GM23338 (cell line): ENCODE data around the gene PLCL1. TPM values are rescaled to one million over a fixed set of nuclear protein-coding genes. Genes with fewer than 3 reads are reported as not detected.

Experiments used
- ATAC-seq: fragments of 200-7000 bp; cut with Tn5 transposase; 3 replicates; pipeline ENCODE4 v1.9.1; 2020
- DNase-seq: peaks from one replicate; pipeline ENCODE4 v3.0.0-alpha.2; 2015; ENCODE audit warnings: low spot score
- H2AFZ ChIP-seq: fragments of 200-600 bp; sonication (generic); 2 replicates; pipeline ENCODE4 v1.8.0; 2016; ENCODE audit warnings: antibody characterized with exemption, mild to moderate bottlenecking, moderate library complexity
- H3F3A ChIP-seq: fragments of 200-600 bp; sonication (generic); replicated peaks from 2 replicates; pipeline ENCODE4 v1.8.0; 2017; ENCODE audit warnings: antibody characterized with exemption, mixed run types, low read depth
- H3K27ac ChIP-seq: fragments of 200-600 bp; sonication (generic); 2 replicates; pipeline ENCODE4 v1.6.1; 2016; ENCODE audit warnings: low read depth
- H3K27me3 ChIP-seq: fragments of 200-600 bp; sonication (generic); 2 replicates; pipeline ENCODE4 v1.8.0; 2016; ENCODE audit warnings: mild to moderate bottlenecking, mixed run types, moderate library complexity; ENCODE audit not compliant: insufficient read depth
- H3K36me3 ChIP-seq: fragments of 200-600 bp; sonication (generic); 2 replicates; pipeline ENCODE4 v1.8.0; 2016; ENCODE audit warnings: mild to moderate bottlenecking; ENCODE audit not compliant: insufficient read depth
- H3K4me1 ChIP-seq: fragments of 200-600 bp; sonication (generic); 2 replicates; pipeline ENCODE4 v1.8.0; 2016; ENCODE audit warnings: mild to moderate bottlenecking, moderate library complexity; ENCODE audit not compliant: insufficient read depth
- H3K4me2 ChIP-seq: fragments of 200-600 bp; sonication (generic); 2 replicates; pipeline ENCODE4 v1.7.1; 2017; ENCODE audit warnings: mixed run types
- H3K4me3 ChIP-seq: fragments of 200-600 bp; sonication (generic); 2 replicates; pipeline ENCODE4 v1.6.1; 2016; ENCODE audit warnings: mixed run types
- H3K79me2 ChIP-seq: fragments of 200-600 bp; sonication (generic); replicated peaks from 2 replicates; pipeline ENCODE4 v1.8.0; 2017; ENCODE audit warnings: mild to moderate bottlenecking; ENCODE audit not compliant: insufficient read depth
- H3K9me2 ChIP-seq: fragments of 200-600 bp; sonication (generic); 2 replicates; pipeline ENCODE4 v1.8.0; 2017; ENCODE audit not compliant: insufficient read depth
- H4K20me1 ChIP-seq: fragments of 200-600 bp; sonication (generic); replicated peaks from 2 replicates; pipeline ENCODE4 v1.8.0; 2017; ENCODE audit warnings: mild to moderate bottlenecking; ENCODE audit not compliant: insufficient read depth
- H3K27ac Mint-ChIP-seq: 2 replicates; pipeline ENCODE4 v1.8.0; 2020; ENCODE audit warnings: inconsistent platforms, mild to moderate bottlenecking, moderate library complexity, mixed read lengths
- H3K27me3 Mint-ChIP-seq: 3 replicates; pipeline ENCODE4 v1.8.0; 2022; ENCODE audit warnings: low read depth, mild to moderate bottlenecking, moderate library complexity, mixed read lengths, inconsistent platforms; ENCODE audit not compliant: insufficient read depth, poor library complexity
- H3K36me3 Mint-ChIP-seq: 3 replicates; pipeline ENCODE4 v1.8.0; 2021; ENCODE audit warnings: low read depth, mild to moderate bottlenecking, inconsistent platforms, moderate library complexity, mixed read lengths
- H3K4me1 Mint-ChIP-seq: 3 replicates; pipeline ENCODE4 v1.8.0; 2020; ENCODE audit warnings: mild to moderate bottlenecking, inconsistent platforms, mixed read lengths
- H3K4me3 Mint-ChIP-seq: 3 replicates; pipeline ENCODE4 v1.8.0; 2021; ENCODE audit warnings: moderate library complexity, mild to moderate bottlenecking, inconsistent platforms, mixed read lengths
- H3K9me3 Mint-ChIP-seq: 3 replicates; pipeline ENCODE4 v1.8.0; 2020; ENCODE audit warnings: moderate library complexity, mild to moderate bottlenecking, inconsistent platforms, mixed read lengths
- ETS1 ChIP-seq: IDR thresholded peaks from 2 replicates; pipeline ENCODE4 v1.6.1; 2016; ENCODE audit warnings: antibody characterized with exemption
- EZH2 ChIP-seq: fragments of 200-600 bp; sonication (generic); IDR thresholded peaks from one replicate; pipeline ENCODE4 v1.8.0; 2017; ENCODE audit warnings: antibody characterized with exemption, mild to moderate bottlenecking, low read depth; ENCODE audit not compliant: unreplicated experiment
- EZH2phosphoT487 ChIP-seq: fragments of 200-600 bp; sonication (generic); IDR thresholded peaks from one replicate; pipeline ENCODE4 v1.8.1; 2018; ENCODE audit warnings: antibody characterized with exemption; ENCODE audit not compliant: unreplicated experiment
- NANOG ChIP-seq: IDR thresholded peaks from 2 replicates; pipeline ENCODE4 v1.6.1; 2016; ENCODE audit warnings: antibody characterized with exemption, borderline replicate concordance
- POLR2AphosphoS5 ChIP-seq: IDR thresholded peaks from 2 replicates; pipeline ENCODE4 v1.6.1; 2016; ENCODE audit warnings: antibody characterized with exemption, low read depth
- REST ChIP-seq: IDR thresholded peaks from one replicate; pipeline ENCODE4 v1.6.1; 2018; ENCODE audit warnings: antibody characterized with exemption; ENCODE audit not compliant: unreplicated experiment
- STAT1 ChIP-seq: IDR thresholded peaks from one replicate; pipeline ENCODE4 v1.6.1; 2016; ENCODE audit warnings: antibody characterized with exemption; ENCODE audit not compliant: unreplicated experiment
- ZNF114 ChIP-seq: fragments of 250-450 bp; sonication (Bioruptor Pico); IDR thresholded peaks from 2 replicates; pipeline ENCODE4 v1.5.0; 2020; ENCODE audit warnings: mild to moderate bottlenecking, moderate library complexity
- ZNF331 ChIP-seq: fragments of 250-450 bp; sonication (Bioruptor Pico); IDR thresholded peaks from 2 replicates; pipeline ENCODE4 v1.5.0; 2020; ENCODE audit warnings: low read depth, mild to moderate bottlenecking, moderate library complexity
- polyA plus RNA-seq: library from polyadenylated mRNA; unstranded; fragments of >200 nt; fragmentation: Nextera tagmentation; extraction: Ambion mirVana; gene quantifications from 2 replicates; pipeline ENCODE4 v1.2.1, GENCODE V29; 2016
- total RNA-seq: library from RNA; depleted of rRNA; stranded (reverse); fragments of >200 nt; shearing (Covaris generic); gene quantifications from 2 replicates; pipeline ENCODE4 v1.2.3, GENCODE V29; 2014
- TF ChIP-seq, protein P1 (sequence below), 2 experiments: fragments of 200-600 bp in 1 of 2; sonication (generic) in 1 of 2; conservative IDR thresholded peaks; 2 replicates each; pipeline versions ENCODE4 v1.5.1 to v1.6.1; 2016 to 2017; ENCODE audit warnings: antibody characterized with exemption in 2 of 2, low read depth in 2 of 2, mild to moderate bottlenecking in 2 of 2, moderate library complexity in 1 of 2
- TF ChIP-seq, protein P2 (sequence below): fragments of 250-450 bp; sonication (Bioruptor Pico); IDR thresholded peaks from 2 replicates; pipeline ENCODE4 v1.5.0; 2020; ENCODE audit warnings: mild to moderate bottlenecking, moderate library complexity

Gene PLCL1
- total and polyA plus RNA-seq, 2 experiments from 2014 or later, result not detected

DNA sequence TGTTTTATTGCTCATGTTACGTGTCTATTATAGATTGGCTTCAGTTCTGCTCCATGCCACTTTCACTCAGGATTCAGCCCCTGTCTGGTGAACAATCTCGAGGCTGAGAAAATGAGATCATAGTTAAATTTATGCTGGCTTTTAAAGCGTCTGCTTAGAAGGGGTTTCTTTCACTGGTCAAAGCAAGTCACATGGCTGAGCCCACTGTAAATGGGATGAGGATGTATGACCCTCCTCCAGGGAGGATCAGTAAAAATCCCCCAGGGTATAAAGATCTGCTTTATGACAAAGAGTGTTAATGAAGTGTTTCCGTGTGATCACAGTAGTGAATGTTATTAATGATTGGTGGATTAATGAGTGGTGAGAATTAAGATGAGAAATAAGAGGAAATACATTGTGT lies 6.2 kb upstream of the PLCL1 start (continued):
- TF ChIP-seq REST, result no peak
- TF ChIP-seq POLR2AphosphoS5, result no peak
- TF ChIP-seq, protein P1, sequence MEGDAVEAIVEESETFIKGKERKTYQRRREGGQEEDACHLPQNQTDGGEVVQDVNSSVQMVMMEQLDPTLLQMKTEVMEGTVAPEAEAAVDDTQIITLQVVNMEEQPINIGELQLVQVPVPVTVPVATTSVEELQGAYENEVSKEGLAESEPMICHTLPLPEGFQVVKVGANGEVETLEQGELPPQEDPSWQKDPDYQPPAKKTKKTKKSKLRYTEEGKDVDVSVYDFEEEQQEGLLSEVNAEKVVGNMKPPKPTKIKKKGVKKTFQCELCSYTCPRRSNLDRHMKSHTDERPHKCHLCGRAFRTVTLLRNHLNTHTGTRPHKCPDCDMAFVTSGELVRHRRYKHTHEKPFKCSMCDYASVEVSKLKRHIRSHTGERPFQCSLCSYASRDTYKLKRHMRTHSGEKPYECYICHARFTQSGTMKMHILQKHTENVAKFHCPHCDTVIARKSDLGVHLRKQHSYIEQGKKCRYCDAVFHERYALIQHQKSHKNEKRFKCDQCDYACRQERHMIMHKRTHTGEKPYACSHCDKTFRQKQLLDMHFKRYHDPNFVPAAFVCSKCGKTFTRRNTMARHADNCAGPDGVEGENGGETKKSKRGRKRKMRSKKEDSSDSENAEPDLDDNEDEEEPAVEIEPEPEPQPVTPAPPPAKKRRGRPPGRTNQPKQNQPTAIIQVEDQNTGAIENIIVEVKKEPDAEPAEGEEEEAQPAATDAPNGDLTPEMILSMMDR (conservative IDR thresholded peaks at IDR 0.05; ENCODE audit: low read depth in 2 of 2), result no peak
- no peak for TF ChIP-seq ZNF331 (CRISPR knock-in tag)
- no peak for TF ChIP-seq EZH2

- Histone ChIP-seq H3K36me3 (no peaks in the 10 kb centered on the region), H3K4me1 (peaks cover 4% of the 10 kb centered on the region; the same call in 1 of the 2 replicates), H3K4me3 (no peak overlapping the region), H3K79me2 (no peaks in the 10 kb centered on the region), H2AFZ (no peak overlapping the region), H3F3A (no peaks in the 10 kb centered on the region), H4K20me1 (no peaks in the 10 kb centered on the region), H3K9me2 (no peaks in the 10 kb centered on the region), H3K27me3 (peaks cover 10% of the 10 kb centered on the region), H3K4me2 (no peak overlapping the region), H3K27ac (no peak overlapping the region)
- Mint-ChIP-seq H3K27ac (no peak overlapping the region), H3K36me3 (no peaks in the 10 kb centered on the region), H3K4me3 (no peak overlapping the region), H3K9me3 (peaks cover 3% of the 10 kb centered on the region; the same call in 1 of the 3 replicates), H3K4me1 (peaks cover 3% of the 10 kb centered on the region), H3K27me3 (peaks cover 9% of the 10 kb centered on the region)
- no peak for DNase-seq
- ATAC-seq, result no peak
- TF ChIP-seq STAT1 (no peak), ZNF114 (CRISPR knock-in tag) (no peak), ZNF331 (CRISPR knock-in tag) (no peak), POLR2AphosphoS5 (no peak), ETS1 (no peak), EZH2phosphoT487 (no peak), NANOG (no peak)
- TF ChIP-seq, protein P2, sequence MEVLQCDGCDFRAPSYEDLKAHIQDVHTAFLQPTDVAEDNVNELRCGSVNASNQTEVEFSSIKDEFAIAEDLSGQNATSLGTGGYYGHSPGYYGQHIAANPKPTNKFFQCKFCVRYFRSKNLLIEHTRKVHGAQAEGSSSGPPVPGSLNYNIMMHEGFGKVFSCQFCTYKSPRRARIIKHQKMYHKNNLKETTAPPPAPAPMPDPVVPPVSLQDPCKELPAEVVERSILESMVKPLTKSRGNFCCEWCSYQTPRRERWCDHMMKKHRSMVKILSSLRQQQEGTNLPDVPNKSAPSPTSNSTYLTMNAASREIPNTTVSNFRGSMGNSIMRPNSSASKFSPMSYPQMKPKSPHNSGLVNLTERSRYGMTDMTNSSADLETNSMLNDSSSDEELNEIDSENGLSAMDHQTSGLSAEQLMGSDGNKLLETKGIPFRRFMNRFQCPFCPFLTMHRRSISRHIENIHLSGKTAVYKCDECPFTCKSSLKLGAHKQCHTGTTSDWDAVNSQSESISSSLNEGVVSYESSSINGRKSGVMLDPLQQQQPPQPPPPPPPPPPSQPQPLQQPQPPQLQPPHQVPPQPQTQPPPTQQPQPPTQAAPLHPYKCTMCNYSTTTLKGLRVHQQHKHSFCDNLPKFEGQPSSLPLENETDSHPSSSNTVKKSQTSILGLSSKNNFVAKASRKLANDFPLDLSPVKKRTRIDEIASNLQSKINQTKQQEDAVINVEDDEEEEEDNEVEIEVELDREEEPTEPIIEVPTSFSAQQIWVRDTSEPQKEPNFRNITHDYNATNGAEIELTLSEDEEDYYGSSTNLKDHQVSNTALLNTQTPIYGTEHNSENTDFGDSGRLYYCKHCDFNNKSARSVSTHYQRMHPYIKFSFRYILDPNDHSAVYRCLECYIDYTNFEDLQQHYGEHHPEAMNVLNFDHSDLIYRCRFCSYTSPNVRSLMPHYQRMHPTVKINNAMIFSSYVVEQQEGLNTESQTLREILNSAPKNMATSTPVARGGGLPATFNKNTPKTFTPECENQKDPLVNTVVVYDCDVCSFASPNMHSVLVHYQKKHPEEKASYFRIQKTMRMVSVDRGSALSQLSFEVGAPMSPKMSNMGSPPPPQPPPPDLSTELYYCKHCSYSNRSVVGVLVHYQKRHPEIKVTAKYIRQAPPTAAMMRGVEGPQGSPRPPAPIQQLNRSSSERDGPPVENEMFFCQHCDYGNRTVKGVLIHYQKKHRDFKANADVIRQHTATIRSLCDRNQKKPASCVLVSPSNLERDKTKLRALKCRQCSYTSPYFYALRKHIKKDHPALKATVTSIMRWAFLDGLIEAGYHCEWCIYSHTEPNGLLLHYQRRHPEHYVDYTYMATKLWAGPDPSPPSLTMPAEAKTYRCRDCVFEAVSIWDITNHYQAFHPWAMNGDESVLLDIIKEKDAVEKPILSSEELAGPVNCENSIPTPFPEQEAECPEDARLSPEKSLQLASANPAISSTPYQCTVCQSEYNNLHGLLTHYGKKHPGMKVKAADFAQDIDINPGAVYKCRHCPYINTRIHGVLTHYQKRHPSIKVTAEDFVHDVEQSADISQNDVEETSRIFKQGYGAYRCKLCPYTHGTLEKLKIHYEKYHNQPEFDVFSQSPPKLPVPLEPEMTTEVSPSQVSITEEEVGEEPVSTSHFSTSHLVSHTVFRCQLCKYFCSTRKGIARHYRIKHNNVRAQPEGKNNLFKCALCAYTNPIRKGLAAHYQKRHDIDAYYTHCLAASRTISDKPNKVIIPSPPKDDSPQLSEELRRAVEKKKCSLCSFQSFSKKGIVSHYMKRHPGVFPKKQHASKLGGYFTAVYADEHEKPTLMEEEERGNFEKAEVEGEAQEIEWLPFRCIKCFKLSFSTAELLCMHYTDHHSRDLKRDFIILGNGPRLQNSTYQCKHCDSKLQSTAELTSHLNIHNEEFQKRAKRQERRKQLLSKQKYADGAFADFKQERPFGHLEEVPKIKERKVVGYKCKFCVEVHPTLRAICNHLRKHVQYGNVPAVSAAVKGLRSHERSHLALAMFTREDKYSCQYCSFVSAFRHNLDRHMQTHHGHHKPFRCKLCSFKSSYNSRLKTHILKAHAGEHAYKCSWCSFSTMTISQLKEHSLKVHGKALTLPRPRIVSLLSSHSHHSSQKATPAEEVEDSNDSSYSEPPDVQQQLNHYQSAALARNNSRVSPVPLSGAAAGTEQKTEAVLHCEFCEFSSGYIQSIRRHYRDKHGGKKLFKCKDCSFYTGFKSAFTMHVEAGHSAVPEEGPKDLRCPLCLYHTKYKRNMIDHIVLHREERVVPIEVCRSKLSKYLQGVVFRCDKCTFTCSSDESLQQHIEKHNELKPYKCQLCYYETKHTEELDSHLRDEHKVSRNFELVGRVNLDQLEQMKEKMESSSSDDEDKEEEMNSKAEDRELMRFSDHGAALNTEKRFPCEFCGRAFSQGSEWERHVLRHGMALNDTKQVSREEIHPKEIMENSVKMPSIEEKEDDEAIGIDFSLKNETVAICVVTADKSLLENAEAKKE, result no peak
These were observed 5.3 kb upstream of the PLCL1 start for GRCh38 chr2:197799068-197799467.
